ENCODE data around the gene ATAD3B.

DNA sequence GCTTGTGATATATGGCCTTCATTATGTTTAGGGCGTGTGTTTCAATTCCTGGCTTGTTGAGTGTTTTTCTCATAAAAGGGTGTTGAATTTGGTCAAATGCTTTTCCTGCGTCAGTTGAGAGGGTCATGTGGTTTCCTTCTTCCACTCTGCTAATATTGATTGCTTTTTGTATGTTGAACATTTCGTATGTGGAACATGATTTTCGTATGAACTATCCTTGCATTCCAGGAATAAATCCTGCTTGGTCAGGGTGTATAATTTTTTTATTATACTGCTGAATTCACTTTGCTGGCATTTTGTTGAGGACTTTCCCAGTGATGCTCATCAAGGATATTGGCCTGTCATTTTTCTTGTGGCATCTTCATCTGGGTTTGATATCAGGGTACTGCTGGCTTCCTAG lies 35.7 kb downstream of the ATAD3B start:
- no peak for TF ChIP-seq SMC3 (conservative IDR thresholded peaks at IDR 0.05; ENCODE audit: poor library complexity)
- no peak for TF ChIP-seq EP300 (conservative IDR thresholded peaks at IDR 0.05; ENCODE audit: poor library complexity, severe bottlenecking)
- TF ChIP-seq, protein P1, sequence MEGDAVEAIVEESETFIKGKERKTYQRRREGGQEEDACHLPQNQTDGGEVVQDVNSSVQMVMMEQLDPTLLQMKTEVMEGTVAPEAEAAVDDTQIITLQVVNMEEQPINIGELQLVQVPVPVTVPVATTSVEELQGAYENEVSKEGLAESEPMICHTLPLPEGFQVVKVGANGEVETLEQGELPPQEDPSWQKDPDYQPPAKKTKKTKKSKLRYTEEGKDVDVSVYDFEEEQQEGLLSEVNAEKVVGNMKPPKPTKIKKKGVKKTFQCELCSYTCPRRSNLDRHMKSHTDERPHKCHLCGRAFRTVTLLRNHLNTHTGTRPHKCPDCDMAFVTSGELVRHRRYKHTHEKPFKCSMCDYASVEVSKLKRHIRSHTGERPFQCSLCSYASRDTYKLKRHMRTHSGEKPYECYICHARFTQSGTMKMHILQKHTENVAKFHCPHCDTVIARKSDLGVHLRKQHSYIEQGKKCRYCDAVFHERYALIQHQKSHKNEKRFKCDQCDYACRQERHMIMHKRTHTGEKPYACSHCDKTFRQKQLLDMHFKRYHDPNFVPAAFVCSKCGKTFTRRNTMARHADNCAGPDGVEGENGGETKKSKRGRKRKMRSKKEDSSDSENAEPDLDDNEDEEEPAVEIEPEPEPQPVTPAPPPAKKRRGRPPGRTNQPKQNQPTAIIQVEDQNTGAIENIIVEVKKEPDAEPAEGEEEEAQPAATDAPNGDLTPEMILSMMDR (IDR thresholded peaks at IDR 0.05; ENCODE audit: poor library complexity, severe bottlenecking): no peak
- TF ChIP-seq RAD21 (conservative IDR thresholded peaks at IDR 0.05): no peak
- TF ChIP-seq, protein P2, sequence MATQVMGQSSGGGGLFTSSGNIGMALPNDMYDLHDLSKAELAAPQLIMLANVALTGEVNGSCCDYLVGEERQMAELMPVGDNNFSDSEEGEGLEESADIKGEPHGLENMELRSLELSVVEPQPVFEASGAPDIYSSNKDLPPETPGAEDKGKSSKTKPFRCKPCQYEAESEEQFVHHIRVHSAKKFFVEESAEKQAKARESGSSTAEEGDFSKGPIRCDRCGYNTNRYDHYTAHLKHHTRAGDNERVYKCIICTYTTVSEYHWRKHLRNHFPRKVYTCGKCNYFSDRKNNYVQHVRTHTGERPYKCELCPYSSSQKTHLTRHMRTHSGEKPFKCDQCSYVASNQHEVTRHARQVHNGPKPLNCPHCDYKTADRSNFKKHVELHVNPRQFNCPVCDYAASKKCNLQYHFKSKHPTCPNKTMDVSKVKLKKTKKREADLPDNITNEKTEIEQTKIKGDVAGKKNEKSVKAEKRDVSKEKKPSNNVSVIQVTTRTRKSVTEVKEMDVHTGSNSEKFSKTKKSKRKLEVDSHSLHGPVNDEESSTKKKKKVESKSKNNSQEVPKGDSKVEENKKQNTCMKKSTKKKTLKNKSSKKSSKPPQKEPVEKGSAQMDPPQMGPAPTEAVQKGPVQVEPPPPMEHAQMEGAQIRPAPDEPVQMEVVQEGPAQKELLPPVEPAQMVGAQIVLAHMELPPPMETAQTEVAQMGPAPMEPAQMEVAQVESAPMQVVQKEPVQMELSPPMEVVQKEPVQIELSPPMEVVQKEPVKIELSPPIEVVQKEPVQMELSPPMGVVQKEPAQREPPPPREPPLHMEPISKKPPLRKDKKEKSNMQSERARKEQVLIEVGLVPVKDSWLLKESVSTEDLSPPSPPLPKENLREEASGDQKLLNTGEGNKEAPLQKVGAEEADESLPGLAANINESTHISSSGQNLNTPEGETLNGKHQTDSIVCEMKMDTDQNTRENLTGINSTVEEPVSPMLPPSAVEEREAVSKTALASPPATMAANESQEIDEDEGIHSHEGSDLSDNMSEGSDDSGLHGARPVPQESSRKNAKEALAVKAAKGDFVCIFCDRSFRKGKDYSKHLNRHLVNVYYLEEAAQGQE (IDR thresholded peaks at IDR 0.05; ENCODE audit: borderline replicate concordance): no peak
- no peak for TF ChIP-seq EZH2 (IDR thresholded peaks at IDR 0.05; ENCODE audit: borderline replicate concordance, insufficient read depth, low read length, poor library complexity, severe bottlenecking)
- TF ChIP-seq POLR2AphosphoS5 (IDR thresholded peaks at IDR 0.05): no peak
- no peak for TF ChIP-seq TAF1 (IDR thresholded peaks at IDR 0.05; ENCODE audit: low read depth)
